ENCODE data around the gene SLC26A6.
A peak's percentile ranks its signal among the peaks of the same experiment; 100 is the strongest.

SLC26A6 gene

GRCh38 chr3:48635222-48636021 is at the start of gene SLC26A6:
Gene SLC26A6, minus strand, starts transcription at chr3:48635461. Its CDS starts 68 bp downstream, at chr3:48635393.
- peak; percentile 97 for DNase-seq

- peak; percentile 29 for DNase-seq
These were observed 49.4 kb upstream of the SLC26A6 start for GRCh38 chr3:48684480-48685143.

- DNase-seq = no peak
These were observed 48.7 kb upstream of the SLC26A6 start for GRCh38 chr3:48684054-48684349.

- DNase-seq = no peak
These were observed 47.5 kb upstream of the SLC26A6 start for GRCh38 chr3:48682786-48683185.

- DNase-seq = no peak
These were observed 46.8 kb upstream of the SLC26A6 start for GRCh38 chr3:48681974-48682610.

GRCh38 chr3:48681541-48681880 is 46.2 kb upstream of the SLC26A6 start:
- DNase-seq = no peak

GRCh38 chr3:48680811-48681540 is 45.7 kb upstream of the SLC26A6 start:
- DNase-seq = no peak

GRCh38 chr3:48679411-48680391 is 44.4 kb upstream of the SLC26A6 start:
- DNase-seq = no peak

GRCh38 chr3:48678566-48679380 is 43.5 kb upstream of the SLC26A6 start:
- no peak for DNase-seq

GRCh38 chr3:48678056-48678455 is 42.8 kb upstream of the SLC26A6 start:
- no peak for DNase-seq

- DNase-seq = no peak
These were observed 39.2 kb upstream of the SLC26A6 start for GRCh38 chr3:48674505-48674904.

- no peak for DNase-seq
These were observed 37.3 kb upstream of the SLC26A6 start for GRCh38 chr3:48672522-48672921.

GRCh38 chr3:48664929-48665328 is 29.7 kb upstream of the SLC26A6 start:
- DNase-seq = peak; percentile 22

GRCh38 chr3:48664313-48664644 is 29.0 kb upstream of the SLC26A6 start:
- DNase-seq = no peak

- peak; percentile 98 for DNase-seq
These were observed 28.4 kb upstream of the SLC26A6 start for GRCh38 chr3:48663489-48664312.

- DNase-seq = peak; percentile 66
These were observed 27.7 kb upstream of the SLC26A6 start, which contains the start of gene CELSR3 for GRCh38 chr3:48662753-48663488. Gene CELSR3, minus strand, starts transcription at chr3:48662886. Its CDS starts 252 bp downstream, at chr3:48662634.

- DNase-seq = no peak
These were observed 27.0 kb upstream of the SLC26A6 start for GRCh38 chr3:48662145-48662752.

- no peak for DNase-seq
These were observed 26.4 kb upstream of the SLC26A6 start for GRCh38 chr3:48661501-48662144.
